DMS79 treated with DMSO at 0.1 percent for 48 hours (cell line): Measurements from ENCODE around the gene DSC2.
"Not testable (repeated sequence)": the region's sequence is repeated elsewhere in the genome, so short reads cannot be mapped to it uniquely, and the experiment has no call there.

Experiments
- DNase-seq: peaks from one replicate; lab custom pipeline; 2025; lab: John Stamatoyannopoulos, UW

The DSC2 gene

GRCh38 chr18:31102025-31102684 lies at the start of gene DSC2:
TSS of gene DSC2 (minus strand) at chr18:31102421. CDS start at chr18:31101971, 450 bp downstream.
- peak; percentile 41 for DNase-seq

GRCh38 chr18:31149351-31149750 lies 47.1 kb upstream of the DSC2 start:
- no peak for DNase-seq

DNA sequence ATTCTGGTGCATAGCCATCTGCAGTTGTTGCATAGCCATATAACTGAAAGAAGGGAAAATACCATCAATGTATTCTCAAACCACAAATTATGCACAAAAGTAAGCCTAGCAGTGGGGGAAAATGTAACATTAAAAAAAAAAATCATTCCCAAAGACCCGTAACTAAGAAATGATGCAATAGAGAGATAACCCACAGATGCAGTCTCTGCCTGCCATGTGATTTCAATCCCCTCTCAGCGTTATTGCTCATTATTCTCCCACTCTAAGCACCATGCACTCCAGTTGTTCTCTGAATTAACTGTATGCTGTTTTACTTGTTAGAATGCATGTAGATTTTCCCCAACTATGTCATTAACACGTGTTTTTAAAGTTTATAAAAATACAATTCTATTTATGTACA lies 46.4 kb upstream of the DSC2 start:
- no peak for DNase-seq

DNA sequence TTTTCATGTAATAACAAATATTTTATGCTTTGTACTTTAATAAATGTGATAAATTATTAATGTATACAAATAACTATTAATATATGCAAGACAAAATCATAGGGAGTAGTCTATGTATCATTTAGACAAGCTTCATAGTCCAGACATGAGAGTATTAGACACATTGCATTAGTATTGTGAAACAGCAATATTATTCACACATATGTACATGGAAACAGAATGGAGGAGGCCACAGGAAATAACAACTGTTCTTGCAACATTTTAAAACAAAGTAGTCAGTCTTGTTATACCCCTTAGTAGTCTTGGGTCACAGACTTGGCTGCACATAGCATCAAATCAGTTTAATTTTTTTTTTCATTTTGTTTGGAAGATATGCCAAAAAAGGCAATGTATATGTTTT lies 44.6 kb upstream of the DSC2 start:
- no peak for DNase-seq

GRCh38 chr18:31143025-31143424 lies 40.8 kb upstream of the DSC2 start:
- DNase-seq, result no peak

DNA sequence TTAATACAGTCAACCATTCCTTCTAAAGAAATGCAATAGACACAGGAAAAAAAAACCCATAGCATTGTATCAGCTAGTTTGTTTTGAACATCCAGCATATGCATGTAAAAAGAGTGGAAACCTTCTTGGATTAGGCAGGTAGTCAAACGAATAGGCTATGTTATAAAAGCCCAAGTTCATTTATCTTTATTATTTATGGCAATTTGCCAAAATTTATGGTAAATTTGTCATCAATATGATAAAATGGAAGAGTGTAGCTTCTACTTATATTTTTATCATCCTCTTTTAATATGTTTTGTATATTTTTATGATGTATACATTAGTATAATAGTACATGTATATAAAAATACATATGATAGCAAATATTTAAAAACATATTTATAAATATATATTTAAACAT lies 36.5 kb upstream of the DSC2 start:
- no peak for DNase-seq

GRCh38 chr18:31134988-31135529 lies 32.8 kb upstream of the DSC2 start:
- DNase-seq, result no peak

DNA sequence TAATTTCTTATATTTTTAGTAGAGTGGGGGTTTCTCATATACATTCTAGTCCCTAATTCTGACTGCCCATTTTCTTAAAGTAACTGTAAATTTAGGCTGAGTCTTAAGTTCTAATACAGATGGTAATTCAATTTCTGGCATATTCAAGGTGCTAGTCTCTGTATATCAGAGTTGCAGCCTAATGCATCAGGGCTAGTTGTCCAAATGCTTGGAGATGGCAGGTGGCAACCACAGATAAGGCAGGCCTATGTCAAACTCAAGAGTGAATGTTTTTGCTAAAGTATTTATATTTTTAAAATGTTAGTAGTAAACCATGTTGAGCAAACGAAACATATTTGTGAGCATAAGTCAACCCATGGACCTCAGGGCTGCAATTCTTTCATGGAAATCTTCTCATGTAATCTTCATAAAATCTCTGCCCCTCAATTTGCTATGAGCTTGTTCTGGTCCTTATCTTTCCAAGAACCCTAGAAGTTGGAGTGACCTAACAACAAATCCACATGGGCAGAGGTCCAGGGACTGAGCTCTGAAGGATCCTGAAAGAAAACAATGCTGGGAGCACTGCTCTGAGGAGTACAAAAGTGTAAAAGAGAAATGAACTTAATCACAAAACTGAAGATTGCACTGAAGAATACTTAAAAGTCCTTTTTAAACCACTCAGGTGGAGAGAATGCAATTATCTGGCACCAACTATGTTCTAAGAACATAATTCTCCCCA lies 27.3 kb upstream of the DSC2 start:
- no peak for DNase-seq

DNA sequence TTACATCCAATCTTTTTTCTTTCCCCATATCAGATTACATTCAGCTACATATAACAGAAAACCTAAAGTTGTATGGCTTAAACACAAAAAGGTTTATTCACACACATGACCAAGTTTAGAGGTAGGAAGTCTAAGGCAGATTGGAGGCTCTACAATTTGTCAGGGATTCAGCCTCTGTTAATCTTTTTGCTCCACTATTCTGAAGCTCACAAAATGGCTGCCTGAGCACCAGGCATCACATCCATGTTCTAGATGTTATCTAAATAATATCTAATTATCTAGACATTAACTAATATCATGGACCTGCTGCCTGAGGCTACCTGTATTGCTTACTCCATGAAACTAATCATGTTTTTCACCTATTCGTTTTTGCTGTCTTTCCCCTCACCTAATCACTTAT lies 23.7 kb upstream of the DSC2 start:
- DNase-seq, result no peak

GRCh38 chr18:31123125-31123524 lies 20.9 kb upstream of the DSC2 start:
- not testable (repeated sequence) for DNase-seq

- no peak for DNase-seq
Measured at GRCh38 chr18:31120594-31120993, 18.4 kb upstream of the DSC2 start.

DNA sequence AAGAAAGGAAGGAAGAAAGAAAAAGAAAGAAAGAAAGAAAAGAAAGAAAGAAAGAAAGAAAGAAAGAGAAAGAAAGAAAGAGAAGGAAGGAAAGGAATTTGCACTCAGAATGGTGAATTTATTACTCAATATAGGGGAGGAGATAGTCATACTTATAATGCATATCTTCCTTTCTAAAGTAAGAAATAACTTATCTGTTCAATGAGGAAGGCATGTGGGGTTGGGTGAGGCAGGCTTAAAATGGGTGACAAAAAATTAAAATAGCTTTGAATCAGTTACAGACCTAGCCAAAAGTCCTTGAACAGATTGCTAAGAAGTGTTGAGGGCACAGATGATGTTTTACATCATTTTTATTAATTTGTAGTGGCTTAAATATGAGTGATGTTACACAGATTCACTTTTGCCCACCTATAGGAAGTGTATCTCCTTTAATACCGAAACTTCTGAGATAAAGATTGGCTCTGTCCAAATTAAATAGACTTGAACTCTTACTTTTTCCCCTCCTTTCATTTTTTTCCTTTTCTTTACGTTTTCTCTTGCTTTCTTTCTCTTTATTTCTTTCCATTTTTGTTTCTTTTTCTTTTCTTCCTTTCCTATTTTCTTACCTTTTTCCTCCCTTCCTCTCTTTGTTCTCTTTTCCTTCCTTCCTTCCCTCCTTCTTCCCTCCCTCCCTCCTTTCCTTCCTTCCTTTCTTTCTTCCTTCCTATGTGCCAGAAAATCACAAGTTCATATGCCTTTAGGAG lies 14.8 kb upstream of the DSC2 start:
- DNase-seq, result no peak

- DNase-seq, result no peak
Measured at GRCh38 chr18:31112804-31113203, 10.6 kb upstream of the DSC2 start.

GRCh38 chr18:31105733-31106132 lies 3.5 kb upstream of the DSC2 start:
- no peak for DNase-seq

- no peak for DNase-seq
Measured at GRCh38 chr18:31104444-31104843, 2.2 kb upstream of the DSC2 start.

GRCh38 chr18:31103423-31103822 lies 1.2 kb upstream of the DSC2 start:
- no peak for DNase-seq

GRCh38 chr18:31102941-31103340 lies 720 bp upstream of the DSC2 start:
- DNase-seq, result no peak

DNA sequence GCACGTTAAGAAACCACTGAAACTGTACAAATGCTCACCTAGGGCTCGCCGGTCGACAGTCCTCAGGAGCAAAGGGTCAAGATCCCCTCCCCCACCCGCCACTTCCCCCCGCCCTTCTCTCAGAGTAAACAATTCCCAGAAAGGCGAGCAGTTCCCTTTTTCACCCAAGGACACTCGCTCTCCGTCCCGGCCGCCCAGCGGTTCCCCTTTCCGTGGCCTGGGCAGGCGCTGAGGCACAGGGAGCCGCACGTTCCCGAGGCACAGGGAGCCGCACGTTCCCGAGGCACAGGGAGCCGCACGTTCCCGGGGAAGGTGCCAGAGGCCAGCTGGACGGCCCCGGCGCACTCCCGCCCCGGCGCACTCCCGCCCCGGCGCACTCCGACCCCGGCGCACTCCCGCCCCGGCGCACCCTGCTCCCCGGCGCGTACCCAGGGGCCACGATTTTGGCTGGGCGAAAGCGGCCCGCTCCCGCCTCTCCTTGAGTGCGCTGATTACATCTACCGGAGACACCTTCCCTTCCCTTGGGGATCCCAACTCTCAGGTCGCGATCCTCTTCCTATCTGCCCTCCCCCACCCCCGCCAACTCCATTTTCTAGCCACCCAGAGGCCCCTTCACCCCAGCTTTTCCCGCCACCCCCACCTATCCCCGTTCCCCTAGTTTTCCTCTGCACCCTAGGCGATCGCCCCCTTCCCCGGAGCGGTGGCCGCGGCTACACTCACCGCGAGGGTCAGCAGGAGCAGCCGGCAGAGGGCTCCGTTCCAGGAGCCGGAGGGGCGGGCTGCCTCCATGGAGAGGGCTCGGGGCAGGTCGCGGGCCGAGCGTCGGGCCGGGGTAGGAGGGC lies 817 bp downstream of the DSC2 start:
- peak; percentile 36 for DNase-seq

DNA sequence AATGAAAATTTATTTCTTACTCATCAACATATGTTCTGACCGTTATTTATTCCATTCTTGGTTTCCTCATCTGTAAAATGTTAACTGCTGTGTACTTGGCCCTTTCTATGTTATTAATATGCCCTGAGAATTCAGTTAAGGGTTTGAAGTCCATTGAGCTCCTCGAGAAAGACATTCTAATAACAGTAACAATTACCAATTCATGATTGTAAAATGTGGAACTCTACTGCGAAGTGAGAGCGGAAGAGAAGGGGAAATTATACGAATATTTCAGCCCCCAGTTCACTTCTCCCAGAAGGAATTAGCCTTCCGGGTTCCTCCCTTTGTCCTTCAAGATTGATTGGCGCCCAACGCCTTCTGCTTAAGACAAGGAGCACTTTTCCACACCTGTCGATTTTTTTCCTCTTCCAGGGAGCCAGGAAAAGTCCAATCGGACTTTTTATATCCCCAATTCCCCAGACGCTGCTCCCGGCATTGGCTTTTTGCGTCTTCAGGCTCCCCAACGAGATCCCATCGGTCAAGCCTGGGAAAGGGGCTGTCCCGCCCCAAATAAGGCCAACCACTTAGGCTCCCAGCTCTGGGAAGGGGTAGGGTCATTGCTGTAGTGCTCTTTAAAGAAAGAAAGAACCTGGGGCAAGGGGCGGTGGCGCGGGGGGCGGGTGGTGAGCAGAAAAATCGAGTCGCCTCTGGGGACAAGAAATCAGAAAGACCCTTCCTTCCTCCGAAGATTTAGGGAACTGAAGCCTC lies 1.6 kb downstream of the DSC2 start:
- peak; percentile 10 for DNase-seq

GRCh38 chr18:31099450-31100230 lies 2.6 kb downstream of the DSC2 start:
- peak; percentile 7 for DNase-seq
